Cardiac muscle cell (in vitro differentiated cells and primary cell): ENCODE measurements around the gene MAFF. TPM values are rescaled to one million over a fixed set of nuclear protein-coding genes. Genes with fewer than 3 reads are reported as not detected.
A peak's percentile ranks its signal among the peaks of the same experiment; 100 is the strongest.

ENCODE experiments used
- DNase-seq, 2 donors: peaks; one replicate each; pipeline versions ENCODE4 v3.0.0 to v3.0.0-alpha.2; 2010 to 2017; ENCODE audit warnings: low read depth in 1 of 2, low spot score in 1 of 2
- H3K27ac ChIP-seq: fragments of 200-600 bp; sonication (generic); 2 replicates; pipeline ENCODE4 v1.5.1; 2016
- H3K27me3 ChIP-seq: fragments of 200-600 bp; sonication (generic); 2 replicates; pipeline ENCODE4 v1.6.0; 2016; ENCODE audit warnings: control low read depth
- H3K36me3 ChIP-seq: fragments of 200-600 bp; sonication (generic); 2 replicates; pipeline ENCODE4 v1.5.1; 2016; ENCODE audit warnings: control low read depth
- H3K4me1 ChIP-seq: fragments of 200-600 bp; sonication (generic); 2 replicates; pipeline ENCODE4 v1.8.1; 2017; ENCODE audit warnings: low read depth, mild to moderate bottlenecking, mixed run types
- H3K4me3 ChIP-seq: fragments of 200-600 bp; sonication (generic); 2 replicates; pipeline ENCODE4 v1.5.1; 2016; ENCODE audit warnings: mild to moderate bottlenecking
- H3K9me3 ChIP-seq: fragments of 200-600 bp; sonication (generic); 2 replicates; pipeline ENCODE4 v1.5.1; 2017; ENCODE audit warnings: low read depth, mild to moderate bottlenecking, control low read depth
- polyA plus RNA-seq: library from polyadenylated mRNA; unstranded; fragments of >200 nt; fragmentation: Nextera tagmentation; extraction: Ambion mirVana; gene quantifications from 2 replicates; pipeline ENCODE4 v1.2.1, GENCODE V29; 2016
- total RNA-seq: library from RNA; depleted of rRNA; stranded (reverse); fragments of >200 nt; gene quantifications from 2 replicates; pipeline ENCODE4 v1.2.3, GENCODE V29; 2016
- TF ChIP-seq, protein P1 (sequence below): IDR thresholded peaks from 2 replicates; pipeline ENCODE4 v1.5.1; 2012; ENCODE audit warnings: low read depth, mild to moderate bottlenecking, low read length

MAFF gene
- total and polyA plus RNA-seq, 2 experiments from 2014 or later: 4.1 to 4.3 TPM

DNA sequence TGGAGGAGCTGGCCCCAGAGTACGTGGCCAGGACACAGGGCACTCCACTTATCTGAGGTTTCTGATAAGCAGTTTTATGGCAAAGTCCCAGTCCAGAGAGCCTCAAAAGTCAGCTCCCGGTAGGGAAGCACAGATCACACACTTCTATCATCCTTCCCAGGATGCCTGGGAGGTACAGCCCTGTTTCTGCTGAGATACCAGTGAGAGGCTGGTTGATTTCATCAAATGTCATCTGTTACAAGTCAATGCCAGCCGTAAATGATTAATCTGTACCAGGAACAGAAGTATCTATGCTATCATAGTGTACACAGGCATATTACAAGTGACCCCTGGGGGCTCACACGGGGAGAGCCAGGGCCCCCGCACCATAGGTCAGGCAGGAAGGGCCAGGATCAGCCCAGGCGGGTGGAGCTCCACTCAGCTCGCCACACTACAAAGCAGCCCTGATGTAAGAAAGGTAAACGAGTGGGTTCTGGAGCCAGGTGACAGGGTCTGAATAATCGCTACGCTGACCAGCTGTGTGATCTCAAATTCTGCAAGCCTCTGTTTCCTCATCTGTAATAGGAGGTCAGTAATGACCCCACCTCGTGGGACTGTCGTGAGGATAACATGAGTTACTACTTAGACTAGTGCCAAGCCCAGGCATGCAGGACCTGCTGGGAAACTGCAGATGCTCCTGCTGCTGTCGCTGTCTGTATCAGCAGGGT lies 37.8 kb upstream of the MAFF start:
- Histone ChIP-seq H3K4me3 (no peak overlapping the region), H3K27ac (peak overlapping the region; percentile 76), H3K4me1 (peaks cover 21% of the 10 kb centered on the region), H3K27me3 (no peaks in the 10 kb centered on the region), H3K36me3 (no peaks in the 10 kb centered on the region), H3K9me3 (no peaks in the 10 kb centered on the region)
- DNase-seq: no peak
- TF ChIP-seq, protein P1, sequence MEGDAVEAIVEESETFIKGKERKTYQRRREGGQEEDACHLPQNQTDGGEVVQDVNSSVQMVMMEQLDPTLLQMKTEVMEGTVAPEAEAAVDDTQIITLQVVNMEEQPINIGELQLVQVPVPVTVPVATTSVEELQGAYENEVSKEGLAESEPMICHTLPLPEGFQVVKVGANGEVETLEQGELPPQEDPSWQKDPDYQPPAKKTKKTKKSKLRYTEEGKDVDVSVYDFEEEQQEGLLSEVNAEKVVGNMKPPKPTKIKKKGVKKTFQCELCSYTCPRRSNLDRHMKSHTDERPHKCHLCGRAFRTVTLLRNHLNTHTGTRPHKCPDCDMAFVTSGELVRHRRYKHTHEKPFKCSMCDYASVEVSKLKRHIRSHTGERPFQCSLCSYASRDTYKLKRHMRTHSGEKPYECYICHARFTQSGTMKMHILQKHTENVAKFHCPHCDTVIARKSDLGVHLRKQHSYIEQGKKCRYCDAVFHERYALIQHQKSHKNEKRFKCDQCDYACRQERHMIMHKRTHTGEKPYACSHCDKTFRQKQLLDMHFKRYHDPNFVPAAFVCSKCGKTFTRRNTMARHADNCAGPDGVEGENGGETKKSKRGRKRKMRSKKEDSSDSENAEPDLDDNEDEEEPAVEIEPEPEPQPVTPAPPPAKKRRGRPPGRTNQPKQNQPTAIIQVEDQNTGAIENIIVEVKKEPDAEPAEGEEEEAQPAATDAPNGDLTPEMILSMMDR: no peak

DNA sequence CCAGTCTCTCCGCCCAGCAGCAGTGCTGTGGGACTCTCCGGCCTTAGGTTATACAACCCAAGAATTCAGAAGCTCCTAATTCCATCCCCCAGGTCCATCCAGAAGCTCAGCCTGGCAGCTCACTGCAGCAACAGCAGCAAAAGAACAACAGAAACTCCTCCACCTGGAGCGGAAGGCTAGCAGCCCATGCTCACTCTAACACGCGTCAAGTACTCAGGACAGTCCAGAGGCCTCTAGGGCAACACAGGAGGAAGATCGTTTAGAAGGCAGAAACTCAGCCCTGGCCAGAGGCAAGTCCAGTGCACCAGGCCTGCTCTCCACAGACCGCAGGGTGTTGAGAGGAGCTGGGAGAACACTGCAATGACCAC lies 37.3 kb upstream of the MAFF start:
- TF ChIP-seq, protein P1: no peak
- Histone ChIP-seq H3K4me1 (peaks cover 21% of the 10 kb centered on the region), H3K36me3 (no peaks in the 10 kb centered on the region), H3K4me3 (no peak overlapping the region), H3K9me3 (no peaks in the 10 kb centered on the region), H3K27me3 (no peaks in the 10 kb centered on the region), H3K27ac (peak overlapping the region; percentile 76)
- peak in 1 of 2 donors; percentile 28 for DNase-seq

- Histone ChIP-seq H3K36me3 (no peaks in the 10 kb centered on the region), H3K4me1 (peaks cover 21% of the 10 kb centered on the region), H3K27me3 (no peaks in the 10 kb centered on the region), H3K9me3 (no peaks in the 10 kb centered on the region), H3K27ac (no peak overlapping the region), H3K4me3 (no peak overlapping the region)
- TF ChIP-seq, protein P1: no peak
- no peak for DNase-seq
These were observed 35.7 kb upstream of the MAFF start for GRCh38 chr22:38165922-38166593.

DNA sequence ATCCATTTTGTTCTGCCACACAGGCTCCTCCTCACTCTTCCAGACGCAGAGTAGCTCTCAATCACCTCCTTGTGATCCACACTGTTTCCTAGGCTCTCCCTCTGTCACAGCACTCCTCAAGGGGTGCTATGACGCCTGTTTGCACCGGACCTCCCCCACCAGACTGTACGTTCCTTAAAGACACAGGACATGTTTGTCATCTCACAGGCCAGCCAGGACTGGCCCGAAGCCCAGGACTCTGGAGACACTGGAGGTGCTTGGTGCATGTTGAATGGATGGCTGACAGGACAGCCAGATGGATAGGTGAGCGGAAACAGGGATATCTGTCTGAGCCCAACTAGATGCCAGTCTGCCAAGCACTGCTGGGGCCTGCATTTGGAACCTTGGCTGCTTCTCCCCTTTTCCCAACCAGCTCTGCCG lies 33.8 kb upstream of the MAFF start:
- H3K27me3 ChIP-seq: no peaks in the 10 kb centered on the region
- TF ChIP-seq, protein P1: no peak
- no peaks in the 10 kb centered on the region for H3K9me3 ChIP-seq
- no peak overlapping the region for H3K4me3 ChIP-seq
- peak in 1 of 2 donors; percentile 27 for DNase-seq
- H3K36me3 ChIP-seq: no peaks in the 10 kb centered on the region
- H3K27ac ChIP-seq: no peak overlapping the region
- H3K4me1 ChIP-seq: peaks cover 20% of the 10 kb centered on the region

GRCh38 chr22:38169116-38169515 lies 32.7 kb upstream of the MAFF start:
- Histone ChIP-seq H3K27ac (no peak overlapping the region), H3K4me3 (no peak overlapping the region), H3K27me3 (no peaks in the 10 kb centered on the region), H3K36me3 (no peaks in the 10 kb centered on the region), H3K9me3 (no peaks in the 10 kb centered on the region), H3K4me1 (peaks cover 9% of the 10 kb centered on the region)
- TF ChIP-seq, protein P1: no peak
- DNase-seq: no peak
